K562 (cell line): ENCODE results near the gene PSMC3IP. TPM values are rescaled to one million over a fixed set of nuclear protein-coding genes. Genes with fewer than 3 reads are reported as not detected.
A peak's percentile ranks its signal among the peaks of the same experiment; 100 is the strongest.

Source experiments
- BCOR ChIP-seq: fragments of 450-650 bp; IDR thresholded peaks from 2 replicates; pipeline ENCODE4 v1.6.1; 2016
- CC2D1A ChIP-seq: fragments of 450-650 bp; IDR thresholded peaks from 2 replicates; pipeline ENCODE4 v1.6.1; 2017; ENCODE audit warnings: mild to moderate bottlenecking
- DACH1 ChIP-seq: fragments of 450-650 bp; IDR thresholded peaks from 2 replicates; pipeline ENCODE4 v1.6.1; 2018; ENCODE audit not compliant: partially characterized antibody
- DPF2 ChIP-seq: fragments of 450-650 bp; IDR thresholded peaks from 2 replicates; pipeline ENCODE4 v1.6.1; 2016
- FOXA1 ChIP-seq: fragments of 450-650 bp; IDR thresholded peaks from 2 replicates; pipeline ENCODE4 v1.6.1; 2016; ENCODE audit warnings: mild to moderate bottlenecking, borderline replicate concordance
- KDM4B ChIP-seq, 2 experiments: fragments of 450-650 bp in 1 of 2; sonication (generic) in 1 of 2; IDR thresholded peaks; 2 replicates each; pipeline ENCODE4 v1.6.1; 2016 to 2017; ENCODE audit warnings: borderline replicate concordance in 2 of 2, antibody characterized with exemption in 1 of 2, low read depth in 1 of 2, mild to moderate bottlenecking in 1 of 2
- MAZ ChIP-seq, 2 experiments: fragments of 450-650 bp in 1 of 2; sonication (generic) in 1 of 2; formaldehyde crosslinking; IDR thresholded peaks in 1 of 2; conservative IDR thresholded peaks in 1 of 2; 2 replicates each; pipeline versions ENCODE4 v1.4.0 to v1.5.0; 2020; ENCODE audit warnings: mild to moderate bottlenecking in 1 of 2, missing genetic modification reagents in 1 of 2
- NFIX ChIP-seq: fragments of 250-450 bp; sonication (Bioruptor Pico); IDR thresholded peaks from 2 replicates; pipeline ENCODE4 v1.4.0; 2020; ENCODE audit warnings: low read depth, mild to moderate bottlenecking, moderate library complexity
- PCBP2 ChIP-seq: fragments of 200-400 bp; formaldehyde crosslinking; IDR thresholded peaks from 2 replicates; pipeline ENCODE4 v1.6.1; 2018; ENCODE audit warnings: low read length, low read depth, mild to moderate bottlenecking, moderate library complexity; ENCODE audit not compliant: poor library complexity, severe bottlenecking
- STAT5A ChIP-seq: IDR thresholded peaks from 2 replicates; pipeline ENCODE4 v1.6.1; 2012; ENCODE audit warnings: low read length, inconsistent platforms, borderline replicate concordance
- TOE1 ChIP-seq, 2 experiments: fragments of 450-650 bp in 1 of 2; sonication (generic) in 1 of 2; formaldehyde crosslinking in 1 of 2; IDR thresholded peaks; 2 replicates each; pipeline versions ENCODE4 v1.7.1 to v1.8.0; 2016 to 2022; ENCODE audit warnings: borderline replicate concordance in 2 of 2, mild to moderate bottlenecking in 2 of 2, antibody characterized with exemption in 1 of 2, inconsistent platforms in 1 of 2, low read depth in 1 of 2, missing genetic modification reagents in 1 of 2, moderate library complexity in 1 of 2
- ZFPM2 ChIP-seq: fragments of 250-450 bp; sonication (Bioruptor Pico); IDR thresholded peaks from 2 replicates; pipeline ENCODE4 v1.5.1; 2022; ENCODE audit warnings: mild to moderate bottlenecking
- ZNF324 ChIP-seq: fragments of 250-450 bp; sonication (Bioruptor Pico); IDR thresholded peaks from 2 replicates; pipeline ENCODE4 v1.4.0; 2020; ENCODE audit warnings: mild to moderate bottlenecking
- ZNF766 ChIP-seq: fragments of 200-800 bp; sonication (Bioruptor generic); conservative IDR thresholded peaks from 2 replicates; pipeline ENCODE4 v1.6.1; 2016; ENCODE audit warnings: missing genetic modification characterization, missing compliant biosample characterization
- ZSCAN29 ChIP-seq: fragments of 450-650 bp; IDR thresholded peaks from 2 replicates; pipeline ENCODE4 v1.6.1; 2017
- polyA plus RNA-seq, 8 experiments: library from polyadenylated mRNA; depleted of rRNA in 4 of 8; stranded (reverse) in 5 of 8; unstranded in 3 of 8; fragments of >200 nt; fragmentation: Nextera tagmentation in 2 of 8; fragmentation: Illumina TruSeq in 1 of 8; extraction: Ambion mirVana in 2 of 8; extraction: Trizol in 1 of 8; gene quantifications; 2 replicates each; pipeline versions ENCODE4 v1.2.1 to v1.2.3, GENCODE V29; 2011 to 2014; ENCODE audit warnings: inconsistent platforms in 1 of 8, missing spikeins in 1 of 8
- total RNA-seq, 7 experiments: library from RNA; depleted of rRNA in 6 of 7; stranded (reverse); fragments of >200 nt in 6 of 7; fragmentation: Illumina TruSeq in 2 of 7; extraction: Trizol in 2 of 7; gene quantifications; 2 replicates each; pipeline versions ENCODE4 v1.2.1 to v1.2.3, GENCODE V29; 2011 to 2021; ENCODE audit warnings: low replicate concordance in 1 of 7
- TF ChIP-seq, protein P1 (sequence below): fragments of 450-650 bp; IDR thresholded peaks from one replicate; pipeline ENCODE4 v1.6.1; 2018; ENCODE audit warnings: mild to moderate bottlenecking, moderate library complexity; ENCODE audit not compliant: partially characterized antibody
- TF ChIP-seq, protein P2 (sequence below): sonication (generic); formaldehyde crosslinking; IDR thresholded peaks from 2 replicates; pipeline ENCODE4 v1.8.1; 2023; ENCODE audit warnings: mild to moderate bottlenecking, missing genetic modification reagents
- TF ChIP-seq, protein P3 (sequence below), 2 experiments: fragments of 450-650 bp; conservative IDR thresholded peaks; 2 replicates each; pipeline ENCODE4 v1.6.1; 2017; ENCODE audit warnings: mild to moderate bottlenecking in 2 of 2, moderate library complexity in 2 of 2
- TF ChIP-seq, protein P4 (sequence below), 2 experiments: fragments of 450-650 bp in 1 of 2; sonication (generic) in 1 of 2; formaldehyde crosslinking in 1 of 2; IDR thresholded peaks in 1 of 2; conservative IDR thresholded peaks in 1 of 2; 2 replicates each; pipeline versions ENCODE4 v1.6.1 to v1.8.1; 2016 to 2023; ENCODE audit warnings: mild to moderate bottlenecking in 2 of 2, moderate library complexity in 2 of 2, inconsistent platforms in 1 of 2, missing genetic modification reagents in 1 of 2
- TF ChIP-seq, protein P5 (sequence below): fragments of 450-650 bp; formaldehyde crosslinking; IDR thresholded peaks from 2 replicates; pipeline ENCODE4 v1.4.0; 2020; ENCODE audit warnings: mild to moderate bottlenecking, moderate library complexity

The PSMC3IP gene
- total and polyA plus RNA-seq, 9 of the 15 experiments (the other 6 are each of a cell fraction or from before 2014, with no cell fraction given): 13.8 to 65.6 (median 32.8) TPM

DNA sequence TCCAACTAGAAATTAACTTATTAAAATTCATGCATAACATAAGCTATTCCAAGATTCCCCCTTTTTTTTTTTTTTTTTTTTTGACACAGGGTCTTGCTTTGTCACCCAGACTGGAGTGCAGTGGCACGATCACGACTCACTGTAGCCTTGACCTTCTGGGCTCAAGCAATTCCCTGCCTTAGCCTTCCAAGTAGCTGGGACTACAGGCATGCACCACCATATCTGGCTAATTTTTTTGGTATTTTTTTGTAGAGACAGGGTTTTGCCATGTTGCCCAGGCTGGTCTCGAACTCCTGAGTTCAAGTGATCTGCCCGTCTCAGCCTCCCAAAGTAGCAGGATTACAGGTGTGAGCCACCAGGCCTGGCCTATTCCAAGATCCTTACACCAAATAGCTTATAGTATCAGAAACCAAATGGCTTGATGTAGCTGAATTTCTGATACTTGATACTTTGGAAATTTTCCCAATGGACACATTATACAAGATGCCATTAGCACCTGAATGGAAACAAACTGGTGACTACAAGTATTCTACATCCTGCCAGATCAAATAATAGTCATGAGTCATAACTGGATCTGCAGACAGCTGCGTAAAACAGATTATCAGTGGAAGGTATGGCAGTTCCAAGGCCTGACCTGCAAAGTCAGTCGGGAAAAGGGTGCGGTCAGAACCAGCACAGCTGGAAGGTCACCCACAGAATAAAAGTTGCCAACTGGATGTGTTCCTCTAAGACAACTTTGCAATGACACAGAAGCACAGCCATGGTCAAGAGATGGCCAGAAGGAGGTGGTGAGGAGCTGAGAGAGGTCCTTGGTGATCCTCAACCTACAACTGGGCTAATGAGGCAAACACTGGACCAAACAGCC is 46.4 kb upstream of the PSMC3IP start (continued):
- TF ChIP-seq TOE1 (IDR thresholded peaks at IDR 0.05; ENCODE audit: borderline replicate concordance): no peak
- TF ChIP-seq TOE1 (CRISPR knock-in tag; IDR thresholded peaks at IDR 0.05; ENCODE audit: borderline replicate concordance, low read depth): no peak
- no peak; the same call in 1 of the 2 replicates for TF ChIP-seq BCOR
- TF ChIP-seq, protein P1, sequence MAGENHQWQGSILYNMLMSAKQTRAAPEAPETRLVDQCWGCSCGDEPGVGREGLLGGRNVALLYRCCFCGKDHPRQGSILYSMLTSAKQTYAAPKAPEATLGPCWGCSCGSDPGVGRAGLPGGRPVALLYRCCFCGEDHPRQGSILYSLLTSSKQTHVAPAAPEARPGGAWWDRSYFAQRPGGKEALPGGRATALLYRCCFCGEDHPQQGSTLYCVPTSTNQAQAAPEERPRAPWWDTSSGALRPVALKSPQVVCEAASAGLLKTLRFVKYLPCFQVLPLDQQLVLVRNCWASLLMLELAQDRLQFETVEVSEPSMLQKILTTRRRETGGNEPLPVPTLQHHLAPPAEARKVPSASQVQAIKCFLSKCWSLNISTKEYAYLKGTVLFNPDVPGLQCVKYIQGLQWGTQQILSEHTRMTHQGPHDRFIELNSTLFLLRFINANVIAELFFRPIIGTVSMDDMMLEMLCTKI: no peak
- TF ChIP-seq PCBP2: no peak
- TF ChIP-seq NFIX (CRISPR knock-in tag): no peak
- TF ChIP-seq, protein P2, sequence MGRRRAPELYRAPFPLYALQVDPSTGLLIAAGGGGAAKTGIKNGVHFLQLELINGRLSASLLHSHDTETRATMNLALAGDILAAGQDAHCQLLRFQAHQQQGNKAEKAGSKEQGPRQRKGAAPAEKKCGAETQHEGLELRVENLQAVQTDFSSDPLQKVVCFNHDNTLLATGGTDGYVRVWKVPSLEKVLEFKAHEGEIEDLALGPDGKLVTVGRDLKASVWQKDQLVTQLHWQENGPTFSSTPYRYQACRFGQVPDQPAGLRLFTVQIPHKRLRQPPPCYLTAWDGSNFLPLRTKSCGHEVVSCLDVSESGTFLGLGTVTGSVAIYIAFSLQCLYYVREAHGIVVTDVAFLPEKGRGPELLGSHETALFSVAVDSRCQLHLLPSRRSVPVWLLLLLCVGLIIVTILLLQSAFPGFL: no peak
- TF ChIP-seq ZSCAN29: no peak
- peak; percentile 97 for TF ChIP-seq DPF2
- TF ChIP-seq MAZ (CRISPR knock-in tag; conservative IDR thresholded peaks at IDR 0.05 in 1 of 2, IDR thresholded peaks at IDR 0.05 in 1 of 2): peak in 1 of 2 experiments; percentile 27; a peak in 1 of 4 replicates
- TF ChIP-seq DACH1: peak; percentile 92
- no peak for TF ChIP-seq FOXA1
- no peak for TF ChIP-seq KDM4B (IDR thresholded peaks at IDR 0.05; ENCODE audit: borderline replicate concordance in 2 of 2, low read depth in 1 of 2)
- TF ChIP-seq ZNF324 (CRISPR knock-in tag): no peak
- TF ChIP-seq STAT5A: peak; percentile 83
- TF ChIP-seq, protein P3, sequence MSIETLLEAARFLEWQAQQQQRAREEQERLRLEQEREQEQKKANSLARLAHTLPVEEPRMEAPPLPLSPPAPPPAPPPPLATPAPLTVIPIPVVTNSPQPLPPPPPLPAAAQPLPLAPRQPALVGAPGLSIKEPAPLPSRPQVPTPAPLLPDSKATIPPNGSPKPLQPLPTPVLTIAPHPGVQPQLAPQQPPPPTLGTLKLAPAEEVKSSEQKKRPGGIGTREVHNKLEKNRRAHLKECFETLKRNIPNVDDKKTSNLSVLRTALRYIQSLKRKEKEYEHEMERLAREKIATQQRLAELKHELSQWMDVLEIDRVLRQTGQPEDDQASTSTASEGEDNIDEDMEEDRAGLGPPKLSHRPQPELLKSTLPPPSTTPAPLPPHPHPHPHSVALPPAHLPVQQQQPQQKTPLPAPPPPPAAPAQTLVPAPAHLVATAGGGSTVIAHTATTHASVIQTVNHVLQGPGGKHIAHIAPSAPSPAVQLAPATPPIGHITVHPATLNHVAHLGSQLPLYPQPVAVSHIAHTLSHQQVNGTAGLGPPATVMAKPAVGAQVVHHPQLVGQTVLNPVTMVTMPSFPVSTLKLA (conservative IDR thresholded peaks at IDR 0.05): 0 out of 4 replicates have a peak, but pooled peaks of 1 of the 2 experiments have one; percentile 15
- TF ChIP-seq, protein P4, sequence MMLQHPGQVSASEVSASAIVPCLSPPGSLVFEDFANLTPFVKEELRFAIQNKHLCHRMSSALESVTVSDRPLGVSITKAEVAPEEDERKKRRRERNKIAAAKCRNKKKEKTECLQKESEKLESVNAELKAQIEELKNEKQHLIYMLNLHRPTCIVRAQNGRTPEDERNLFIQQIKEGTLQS (IDR thresholded peaks at IDR 0.05): peak; percentile 97
- TF ChIP-seq, protein P4 (CRISPR knock-in tag; conservative IDR thresholded peaks at IDR 0.05): no peak; the same call in 1 of the 2 replicates
- TF ChIP-seq CC2D1A: 0 out of 2 replicates have a peak, but pooled peaks have one; percentile 9
- TF ChIP-seq ZNF766 (CRISPR knock-in tag): peak; percentile 63; the same call in 1 of the 2 replicates
- TF ChIP-seq, protein P5, sequence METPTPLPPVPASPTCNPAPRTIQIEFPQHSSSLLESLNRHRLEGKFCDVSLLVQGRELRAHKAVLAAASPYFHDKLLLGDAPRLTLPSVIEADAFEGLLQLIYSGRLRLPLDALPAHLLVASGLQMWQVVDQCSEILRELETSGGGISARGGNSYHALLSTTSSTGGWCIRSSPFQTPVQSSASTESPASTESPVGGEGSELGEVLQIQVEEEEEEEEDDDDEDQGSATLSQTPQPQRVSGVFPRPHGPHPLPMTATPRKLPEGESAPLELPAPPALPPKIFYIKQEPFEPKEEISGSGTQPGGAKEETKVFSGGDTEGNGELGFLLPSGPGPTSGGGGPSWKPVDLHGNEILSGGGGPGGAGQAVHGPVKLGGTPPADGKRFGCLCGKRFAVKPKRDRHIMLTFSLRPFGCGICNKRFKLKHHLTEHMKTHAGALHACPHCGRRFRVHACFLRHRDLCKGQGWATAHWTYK (CRISPR knock-in tag): no peak
- TF ChIP-seq ZFPM2 (CRISPR knock-in tag): no peak
